GM19455 (cell line): ENCODE measurements around the gene ZDBF2.
A peak's percentile ranks its signal among the peaks of the same experiment; 100 is the strongest.
"Not testable (repeated sequence)": the region's sequence is repeated elsewhere in the genome, so short reads cannot be mapped to it uniquely, and the experiment has no call there.

Experiments used
- ATAC-seq: cut with Tn5 transposase; IDR thresholded peaks from one replicate; pipeline ENCODE4 v1.9.1; 2021; ENCODE audit not compliant: unreplicated experiment

ZDBF2 gene

GRCh38 chr2:206274434-206275311 is at the start of gene ZDBF2:
ZDBF2 (plus strand) TSS chr2:206274663; CDS start chr2:206281850, 7,187 bp downstream.
- peak; percentile 70 for ATAC-seq

GRCh38 chr2:206225435-206226232 is 48.8 kb upstream of the ZDBF2 start:
- ATAC-seq, result peak; percentile 99

GRCh38 chr2:206228636-206229035 is 45.8 kb upstream of the ZDBF2 start:
- ATAC-seq, result not testable (repeated sequence)

- ATAC-seq, result no peak
These were observed 44.8 kb upstream of the ZDBF2 start for GRCh38 chr2:206229642-206230041.

- ATAC-seq, result no peak
These were observed 44.3 kb upstream of the ZDBF2 start for GRCh38 chr2:206230060-206230762.

GRCh38 chr2:206231669-206232286 is 42.7 kb upstream of the ZDBF2 start:
- no peak for ATAC-seq

GRCh38 chr2:206232287-206233035 is 42.0 kb upstream of the ZDBF2 start:
- no peak for ATAC-seq

- no peak for ATAC-seq
These were observed 35.3 kb upstream of the ZDBF2 start for GRCh38 chr2:206239157-206239556.

- no peak for ATAC-seq
These were observed 34.1 kb upstream of the ZDBF2 start for GRCh38 chr2:206240327-206240726.

- no peak for ATAC-seq
These were observed 32.7 kb upstream of the ZDBF2 start for GRCh38 chr2:206241736-206242135.

- peak; percentile 50 for ATAC-seq
These were observed 29.2 kb upstream of the ZDBF2 start for GRCh38 chr2:206245265-206245672.

GRCh38 chr2:206250041-206250897 is 24.2 kb upstream of the ZDBF2 start:
- ATAC-seq, result no peak

- no peak for ATAC-seq
These were observed 21.2 kb upstream of the ZDBF2 start for GRCh38 chr2:206253125-206253776.

GRCh38 chr2:206253777-206254166 is 20.7 kb upstream of the ZDBF2 start:
- ATAC-seq, result no peak

- ATAC-seq, result no peak
These were observed 19.5 kb upstream of the ZDBF2 start for GRCh38 chr2:206255003-206255402.

GRCh38 chr2:206256706-206257205 is 17.7 kb upstream of the ZDBF2 start:
- ATAC-seq, result no peak

- ATAC-seq, result no peak
These were observed 17.1 kb upstream of the ZDBF2 start for GRCh38 chr2:206257350-206257749.

GRCh38 chr2:206257861-206258260 is 16.6 kb upstream of the ZDBF2 start:
- no peak for ATAC-seq

GRCh38 chr2:206258615-206259014 is 15.8 kb upstream of the ZDBF2 start:
- not testable (repeated sequence) for ATAC-seq
